SH-SY5Y (cell line): ENCODE measurements around the gene ABCC1.

Experiments used
- GATA2 ChIP-seq: IDR thresholded peaks from 2 replicates; pipeline ENCODE4 v1.6.1; 2011; ENCODE audit warnings: mild to moderate bottlenecking, low read depth, low read length
- GATA3 ChIP-seq: IDR thresholded peaks from 2 replicates; pipeline ENCODE4 v1.6.1; 2011; ENCODE audit warnings: low read depth, mild to moderate bottlenecking, low read length, moderate library complexity

Gene ABCC1

GRCh38 chr16:16010194-16010593, 60.8 kb downstream of the ABCC1 start:
- no peak for TF ChIP-seq GATA2
- TF ChIP-seq GATA3 = no peak

- TF ChIP-seq GATA2 (no peak), GATA3 (no peak)
Measured at GRCh38 chr16:16012144-16012543, 62.7 kb downstream of the ABCC1 start.

DNA sequence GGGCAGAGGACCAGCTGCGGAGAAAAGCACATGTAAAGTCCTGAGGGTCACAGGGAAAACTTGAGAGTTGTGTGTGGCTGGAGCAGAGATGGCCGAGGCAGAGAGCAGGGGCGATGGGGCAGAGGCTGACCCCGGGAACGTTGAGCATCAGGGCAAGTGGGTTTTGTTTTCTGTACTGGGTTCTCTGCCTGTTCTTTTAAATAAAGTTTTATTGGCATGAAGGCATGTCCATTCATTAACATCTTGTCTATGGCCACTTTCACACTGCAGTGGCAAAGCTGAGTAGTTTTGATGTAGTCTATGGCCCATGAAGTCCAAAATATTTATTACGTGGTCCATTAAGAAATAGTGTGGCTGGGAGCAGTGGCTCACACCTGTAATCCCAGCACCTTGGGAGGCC, 64.4 kb downstream of the ABCC1 start:
- no peak for TF ChIP-seq GATA2
- no peak for TF ChIP-seq GATA3

DNA sequence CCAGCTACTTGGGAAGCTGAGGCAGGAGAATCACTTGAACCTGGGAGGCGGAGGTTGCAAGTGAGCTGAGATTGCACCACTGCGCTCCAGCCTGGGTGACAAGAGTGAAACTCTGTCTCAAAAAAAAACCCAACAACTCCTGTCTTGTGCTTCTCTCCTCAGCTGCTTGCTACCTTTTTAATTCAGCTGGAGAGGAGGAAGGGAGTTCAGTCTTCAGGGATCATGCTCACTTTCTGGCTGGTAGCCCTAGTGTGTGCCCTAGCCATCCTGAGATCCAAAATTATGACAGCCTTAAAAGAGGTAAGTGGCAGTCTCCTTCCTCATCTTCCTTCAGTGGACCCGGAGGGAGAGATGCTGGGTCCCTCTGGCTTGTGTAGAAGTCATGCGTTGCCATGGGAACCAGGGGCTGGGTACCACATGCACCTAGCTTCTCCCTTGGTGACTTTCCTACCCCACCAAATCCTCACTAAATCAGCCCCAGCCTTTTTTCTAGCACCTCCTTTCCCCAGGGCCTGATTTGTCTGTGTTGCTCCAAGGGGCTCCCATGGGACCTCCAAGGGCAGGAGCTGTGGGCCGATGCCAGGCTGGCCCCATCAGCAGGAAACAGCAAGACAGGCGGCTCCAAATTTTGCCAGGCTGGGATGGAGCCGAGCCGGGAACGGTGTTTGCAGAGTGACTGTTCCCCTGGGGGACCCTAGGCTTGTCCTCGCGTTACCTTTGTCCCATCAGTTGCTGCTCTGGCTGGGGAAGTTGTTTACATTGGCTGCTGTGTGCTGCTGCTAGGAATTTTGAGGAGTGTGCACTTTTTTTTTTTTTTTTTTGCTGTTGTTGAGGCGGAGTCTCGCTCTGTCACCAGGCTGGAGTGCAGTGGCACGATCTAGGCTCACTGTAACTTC, 65.2 kb downstream of the ABCC1 start:
- TF ChIP-seq GATA3 = no peak
- TF ChIP-seq GATA2 = no peak

DNA sequence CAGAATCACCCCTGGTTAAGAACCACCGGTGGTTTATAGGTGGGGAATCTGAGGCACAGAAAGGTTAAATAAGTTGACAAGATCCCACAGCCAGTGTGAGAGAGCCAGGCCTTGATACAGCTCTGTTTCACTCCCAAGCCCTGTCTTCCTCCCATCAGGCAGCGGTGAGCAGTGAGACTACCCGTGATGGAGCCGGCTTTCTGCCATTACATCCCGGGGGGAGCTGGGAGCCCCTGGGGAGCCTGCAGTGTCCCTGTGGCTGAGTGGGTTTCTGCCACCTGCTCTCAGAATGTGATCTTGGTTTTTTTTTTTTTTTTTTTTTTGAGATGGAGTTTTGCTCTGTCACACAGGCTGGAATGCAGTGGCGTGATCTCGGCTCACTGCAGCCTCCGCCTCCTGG, 66.4 kb downstream of the ABCC1 start:
- no peak for TF ChIP-seq GATA2
- TF ChIP-seq GATA3 = no peak

DNA sequence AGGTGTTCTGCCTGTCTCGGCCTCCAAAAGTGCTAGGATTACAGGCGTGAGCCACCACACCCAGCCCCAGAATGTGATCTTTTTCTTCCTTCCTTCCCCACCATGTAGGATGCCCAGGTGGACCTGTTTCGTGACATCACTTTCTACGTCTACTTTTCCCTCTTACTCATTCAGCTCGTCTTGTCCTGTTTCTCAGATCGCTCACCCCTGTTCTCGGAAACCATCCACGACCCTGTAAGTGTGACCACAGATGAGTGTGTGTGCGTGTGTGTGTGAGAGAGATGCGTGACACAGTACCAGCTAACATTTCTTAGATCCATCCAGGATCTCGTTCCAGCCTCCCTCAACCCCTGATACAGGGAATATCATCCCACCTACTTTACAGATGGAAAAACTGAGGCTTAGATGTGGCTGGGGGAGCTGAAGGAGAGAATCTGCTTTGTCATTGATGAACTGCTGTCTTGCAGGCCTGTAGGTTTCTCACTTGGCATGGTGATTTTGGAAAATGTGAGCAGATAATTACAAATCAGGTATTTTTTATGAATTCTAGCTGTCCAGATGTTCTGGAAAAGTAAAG, 67.1 kb downstream of the ABCC1 start:
- TF ChIP-seq GATA2 = no peak

- no peak for TF ChIP-seq GATA2
- TF ChIP-seq GATA3 = no peak
Measured at GRCh38 chr16:16017812-16018211, 68.4 kb downstream of the ABCC1 start.

GRCh38 chr16:16018705-16019104, 69.3 kb downstream of the ABCC1 start:
- no peak for TF ChIP-seq GATA3
- TF ChIP-seq GATA2 = no peak

DNA sequence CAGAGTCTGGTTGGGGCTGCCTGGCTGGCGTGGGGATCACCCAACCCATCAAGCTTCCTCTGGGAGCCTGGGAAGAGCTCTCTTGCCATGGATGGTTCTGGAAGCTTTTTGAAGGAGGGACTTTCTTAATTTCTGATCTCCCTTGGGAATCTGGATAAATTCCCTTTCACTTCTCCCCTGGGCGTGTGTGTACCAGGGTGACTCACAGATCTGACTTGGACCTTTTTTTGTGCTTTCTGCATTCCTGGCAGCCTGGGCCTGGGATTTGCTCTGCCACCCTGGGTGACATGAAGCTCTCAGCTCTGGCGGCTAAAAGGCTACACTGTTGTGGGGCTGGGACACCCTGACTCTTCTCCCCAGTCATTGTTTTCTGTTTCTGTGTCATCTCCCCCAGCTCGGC, 70.1 kb downstream of the ABCC1 start:
- TF ChIP-seq GATA3 = no peak

- TF ChIP-seq GATA3 = no peak
- TF ChIP-seq GATA2 = no peak
Measured at GRCh38 chr16:16020291-16020690, 70.9 kb downstream of the ABCC1 start.

DNA sequence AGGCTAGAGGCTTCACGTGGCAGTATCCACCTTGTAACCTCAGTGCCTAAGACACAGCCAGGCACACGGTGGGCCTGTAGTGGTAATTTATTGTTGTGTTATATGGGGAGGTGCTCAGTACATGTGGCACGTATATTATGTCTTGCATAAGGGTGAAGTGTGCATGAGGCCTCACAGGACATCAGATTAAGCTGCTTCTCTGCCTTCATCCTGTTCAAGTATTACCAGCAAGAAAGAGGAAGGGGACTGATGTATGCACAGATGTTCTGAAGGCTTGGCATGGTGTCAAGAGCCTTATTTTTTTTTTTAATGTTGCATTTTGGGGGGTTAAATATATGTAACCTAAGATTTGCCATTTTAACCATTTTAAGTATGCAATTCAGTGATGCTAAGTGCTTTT, 71.6 kb downstream of the ABCC1 start:
- TF ChIP-seq GATA2 = no peak
- no peak for TF ChIP-seq GATA3

DNA sequence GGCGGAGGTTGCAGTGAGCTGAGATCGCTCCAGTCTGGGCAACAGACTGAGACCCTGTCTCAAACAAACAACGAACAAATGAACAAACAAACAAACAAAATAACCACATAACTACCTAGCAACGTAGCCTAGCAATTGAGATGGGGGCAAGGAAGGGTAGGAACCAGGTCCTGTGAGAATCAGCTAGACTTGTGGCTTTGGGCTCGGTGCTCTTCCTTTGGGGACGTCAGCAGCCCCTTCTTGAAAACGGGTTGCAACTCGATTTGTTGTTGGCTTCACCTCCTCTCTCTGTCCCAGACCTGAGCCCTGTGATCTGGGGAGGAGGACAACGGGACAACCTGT, 72.2 kb downstream of the ABCC1 start:
- TF ChIP-seq GATA2 = no peak
- no peak for TF ChIP-seq GATA3

DNA sequence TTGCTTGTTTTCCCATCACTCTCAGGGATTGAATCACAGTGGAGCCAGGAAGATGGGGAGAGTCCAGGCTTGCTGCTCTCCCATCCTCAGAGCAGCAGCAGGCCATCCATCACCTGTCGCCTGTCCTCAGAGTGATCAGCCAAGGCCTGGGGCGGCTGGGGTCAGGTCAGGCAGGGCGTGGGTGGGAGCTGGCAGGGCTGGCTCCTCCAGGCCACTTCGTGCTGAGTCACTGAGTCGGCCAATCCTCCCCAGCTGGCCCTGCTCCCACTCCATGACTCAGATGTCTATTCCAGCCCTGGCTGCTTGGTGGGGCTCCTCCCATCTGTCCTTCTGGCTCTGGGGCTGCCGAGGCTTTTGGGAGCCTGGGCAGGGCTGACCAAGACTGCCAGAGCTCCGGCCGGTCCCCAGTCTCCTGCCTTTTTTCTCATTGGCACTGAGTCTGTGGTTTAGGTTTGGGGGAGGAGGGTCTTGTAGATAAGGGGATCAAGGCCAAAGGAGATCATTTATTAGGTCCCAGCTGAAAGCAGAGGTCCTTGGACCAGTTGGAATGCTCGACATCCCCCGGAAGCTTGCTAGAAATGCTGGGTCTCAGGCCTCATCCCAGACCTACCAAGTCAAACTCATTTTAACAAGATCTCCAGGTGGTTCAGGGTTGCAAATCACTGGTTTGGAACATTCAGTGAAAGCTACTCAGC, 72.7 kb downstream of the ABCC1 start:
- TF ChIP-seq GATA2 (no peak), GATA3 (no peak)

GRCh38 chr16:16022683-16023064, 73.3 kb downstream of the ABCC1 start:
- no peak for TF ChIP-seq GATA2
- no peak for TF ChIP-seq GATA3

GRCh38 chr16:16025214-16025968, 76.0 kb downstream of the ABCC1 start:
- no peak for TF ChIP-seq GATA2
- no peak for TF ChIP-seq GATA3
